CD4-positive, alpha-beta T cell (primary cell): ENCODE data around the gene MADCAM1. TPM values are rescaled to one million over a fixed set of nuclear protein-coding genes. Genes with fewer than 3 reads are reported as not detected.

Experiments used
- ATAC-seq: fragments of 200-7000 bp; cut with Tn5 transposase; one replicate; pipeline ENCODE4 v1.10.0; 2022; ENCODE audit warnings: mild to moderate bottlenecking; ENCODE audit not compliant: poor library complexity
- CTCF ChIA-PET: fragments of 350-600 bp; sonication (Branson Sonifier 250); formaldehyde crosslinking; loops from one replicate; lab custom pipeline; 2021; ENCODE audit warnings: antibody characterized with exemption, inconsistent platforms; lab: Charles Lee
- POLR2A ChIA-PET: fragments of 350-600 bp; sonication (Branson Sonifier 250); formaldehyde crosslinking; loops from one replicate; lab custom pipeline; 2021; ENCODE audit warnings: antibody characterized with exemption, inconsistent platforms; lab: Charles Lee
- DNase-seq, 14 experiments: peaks; one replicate each; pipeline ENCODE4 v3.0.0-alpha.2; 2013 to 2020; ENCODE audit warnings: mixed read lengths in 2 of 14
- H3K27ac ChIP-seq, 2 donors: one replicate each; pipeline versions ENCODE4 v1.5.1 to v1.7.0; 2013; ENCODE audit warnings: low read length in 2 of 2, low read depth in 1 of 2, mild to moderate bottlenecking in 1 of 2
- H3K27me3 ChIP-seq, 2 experiments: 1 replicate in 1 of 2; 2 replicates in 1 of 2; pipeline versions ENCODE4 v1.6.1 to v1.7.0; 2013; ENCODE audit warnings: low read length in 2 of 2, control low read depth in 1 of 2, mild to moderate bottlenecking in 1 of 2, moderate library complexity in 1 of 2; ENCODE audit not compliant: insufficient read depth in 2 of 2, control insufficient read depth in 1 of 2
- H3K36me3 ChIP-seq: one replicate; pipeline ENCODE4 v1.6.1; 2013; ENCODE audit warnings: low read length, control low read depth; ENCODE audit not compliant: insufficient read depth
- H3K4me1 ChIP-seq: one replicate; pipeline ENCODE4 v1.6.1; 2013; ENCODE audit warnings: low read length, control low read depth; ENCODE audit not compliant: insufficient read depth
- H3K4me3 ChIP-seq: one replicate; pipeline ENCODE4 v1.5.1; 2013; ENCODE audit warnings: mild to moderate bottlenecking, low read length, moderate library complexity
- H3K9me3 ChIP-seq, 2 experiments: 1 replicate in 1 of 2; 2 replicates in 1 of 2; pipeline versions ENCODE4 v1.6.1 to v1.7.0; 2013; ENCODE audit warnings: low read length in 2 of 2, mild to moderate bottlenecking in 2 of 2, control low read depth in 1 of 2, moderate library complexity in 1 of 2; ENCODE audit not compliant: control insufficient read depth in 1 of 2, insufficient read depth in 1 of 2
- H3K27ac Mint-ChIP-seq: one replicate; pipeline ENCODE4 v1.8.0; 2020; ENCODE audit warnings: mixed read lengths
- H3K27me3 Mint-ChIP-seq: one replicate; pipeline ENCODE4 v1.8.0; 2021; ENCODE audit warnings: mixed read lengths
- H3K36me3 Mint-ChIP-seq: one replicate; pipeline ENCODE4 v1.8.0; 2021; ENCODE audit warnings: low read depth, mixed read lengths
- H3K4me1 Mint-ChIP-seq: one replicate; pipeline ENCODE4 v1.8.0; 2021; ENCODE audit warnings: low read depth, mixed read lengths
- H3K4me3 Mint-ChIP-seq: one replicate; pipeline ENCODE4 v1.8.0; 2020; ENCODE audit warnings: mild to moderate bottlenecking, mixed read lengths
- H3K9me3 Mint-ChIP-seq: one replicate; pipeline ENCODE4 v1.8.0; 2020; ENCODE audit warnings: mixed read lengths
- CTCF ChIP-seq: fragments of 200-600 bp; IDR thresholded peaks from one replicate; pipeline ENCODE4 v1.8.0; 2022; ENCODE audit warnings: antibody characterized with exemption, mild to moderate bottlenecking
- intact Hi-C, 2 experiments: fragments of 100-400 bp; cut with DNase I in 1 of 2; cut with micrococcal nuclease in 1 of 2; formaldehyde crosslinking; loops; one replicate each; pipeline versions ENCODE4 v1.15.1 to v1.9.0; 2023 to 2025; cut with DNase I, micrococcal nuclease
- total RNA-seq, 174 experiments: library from RNA in 2 of 174; stranded (reverse) in 2 of 174; gene quantifications; one replicate each; pipeline ENCODE4 v1.2.3 and lab custom pipeline; 2021 to 2026

The MADCAM1 gene
- total RNA-seq, 2 experiments from 2014 or later, result 0.20 to 0.91 TPM

DNA sequence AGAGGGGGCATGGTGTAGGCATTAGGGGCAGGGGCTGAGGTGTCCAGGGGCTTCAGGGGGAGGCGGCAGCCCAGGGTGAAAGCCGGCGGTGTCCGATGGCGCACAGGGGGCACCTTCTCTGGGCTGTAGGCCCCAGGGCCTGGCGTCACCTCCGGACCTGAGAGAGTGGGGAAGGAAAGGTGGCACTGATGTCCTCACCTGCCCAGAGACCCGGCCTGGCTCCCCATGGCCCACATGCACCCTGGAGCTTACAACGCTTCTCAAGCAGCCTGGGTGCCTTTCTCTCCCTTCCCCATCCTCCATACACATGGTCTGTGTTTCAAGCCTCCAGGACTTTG is 32.1 kb upstream of the MADCAM1 start:
- Mint-ChIP-seq H3K9me3 (no peaks in the 10 kb centered on the region), H3K27ac (no peak overlapping the region), H3K4me3 (no peak overlapping the region), H3K27me3 (peaks cover 27% of the 10 kb centered on the region), H3K4me1 (peaks cover 10% of the 10 kb centered on the region), H3K36me3 (no peaks in the 10 kb centered on the region)
- H3K9me3 ChIP-seq, result peaks cover 0 to 16% of the 10 kb centered on the region in 2 experiments
- no peak overlapping the region for H3K4me3 ChIP-seq
- intact Hi-C loops, result no loop called here
- ATAC-seq, result no peak
- no peak overlapping the region for H3K27ac ChIP-seq
- no peaks in the 10 kb centered on the region for H3K36me3 ChIP-seq
- DNase-seq, result no peak
- ChIA-PET POLR2A (no interaction called here), CTCF (no interaction called here)
- peaks cover 19% of the 10 kb centered on the region for H3K4me1 ChIP-seq
- H3K27me3 ChIP-seq, result peaks cover 22 to 31% of the 10 kb centered on the region in 2 experiments
- no peak for TF ChIP-seq CTCF

DNA sequence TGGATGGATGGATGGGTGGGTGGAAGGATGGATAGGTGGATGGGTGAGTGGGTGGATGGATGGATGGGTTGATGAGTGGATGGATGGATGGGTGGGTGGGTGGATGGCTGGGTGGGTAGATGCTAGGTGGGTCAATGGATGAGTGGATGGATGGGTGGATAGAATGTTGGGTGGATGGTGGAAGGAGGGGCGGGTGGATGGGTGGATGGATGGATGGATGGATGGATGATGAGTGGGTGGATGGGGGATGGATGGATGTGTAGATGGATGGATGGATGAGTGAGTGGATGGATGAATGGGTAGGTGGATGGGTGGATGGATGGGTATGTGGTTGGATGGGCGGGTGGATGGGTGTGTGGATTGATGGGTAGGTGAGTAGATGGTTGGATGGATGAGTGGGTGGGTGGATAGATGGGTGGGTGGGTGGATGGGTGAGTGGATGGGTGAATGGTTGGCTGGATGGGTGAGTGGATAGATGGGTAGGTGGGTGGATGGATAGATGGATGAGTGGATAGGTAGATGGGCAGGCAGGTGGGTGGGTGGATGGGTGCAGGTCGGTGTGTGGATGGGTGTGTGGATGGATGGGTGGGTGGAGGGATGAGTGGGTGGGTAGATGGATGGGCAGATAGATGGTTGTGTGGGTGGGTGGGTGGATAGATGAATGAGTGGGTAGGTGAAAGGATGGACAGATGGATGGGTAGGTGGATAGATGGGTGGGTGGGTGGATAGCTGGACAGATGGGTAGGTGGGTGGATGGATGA is 31.1 kb upstream of the MADCAM1 start:
- Histone ChIP-seq H3K4me3 (no peak overlapping the region), H3K36me3 (no peaks in the 10 kb centered on the region), H3K27ac (no peak overlapping the region), H3K4me1 (peaks cover 11% of the 10 kb centered on the region), H3K9me3 (peaks cover 0 to 16% of the 10 kb centered on the region in 2 experiments), H3K27me3 (peaks cover 15 to 24% of the 10 kb centered on the region in 2 experiments)
- DNase-seq (no peak), ATAC-seq (no peak)
- Mint-ChIP-seq H3K4me1 (peaks cover 5% of the 10 kb centered on the region), H3K4me3 (no peak overlapping the region), H3K9me3 (no peaks in the 10 kb centered on the region), H3K27me3 (peaks cover 20% of the 10 kb centered on the region), H3K27ac (no peak overlapping the region), H3K36me3 (no peaks in the 10 kb centered on the region)
- TF ChIP-seq CTCF, result no peak
- intact Hi-C loops, result no loop called here
- ChIA-PET CTCF (no interaction called here), POLR2A (no interaction called here)

DNA sequence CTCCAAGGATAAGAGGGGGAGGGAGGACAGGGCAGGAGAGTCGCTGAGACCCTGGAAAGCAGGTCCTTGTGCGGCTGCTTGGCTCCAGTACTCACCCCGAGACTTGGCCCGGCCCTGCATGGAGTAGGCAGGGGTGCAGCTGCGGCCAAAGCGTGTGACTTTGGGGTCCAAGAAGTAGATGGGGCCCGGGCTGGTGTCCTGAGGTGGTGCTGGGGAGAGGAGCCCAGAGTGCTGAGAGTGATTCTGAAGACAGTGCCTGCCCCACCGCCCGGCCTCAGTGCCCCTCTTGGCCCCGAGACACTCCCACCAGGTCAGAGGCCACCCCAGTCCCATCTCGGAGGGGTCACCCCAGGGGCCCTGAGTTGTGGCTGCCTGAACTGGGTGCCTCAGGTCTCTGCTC is 28.7 kb upstream of the MADCAM1 start:
- Histone ChIP-seq H3K27me3 (peaks cover 1 to 11% of the 10 kb centered on the region in 2 experiments), H3K27ac (no peak overlapping the region), H3K4me1 (no peaks in the 10 kb centered on the region), H3K4me3 (no peak overlapping the region), H3K9me3 (peaks cover 0 to 7% of the 10 kb centered on the region in 2 experiments), H3K36me3 (no peaks in the 10 kb centered on the region)
- TF ChIP-seq CTCF, result no peak
- ATAC-seq, result no peak
- intact Hi-C loops, result no loop called here
- ChIA-PET POLR2A (no interaction called here), CTCF (no interaction called here)
- Mint-ChIP-seq H3K36me3 (no peaks in the 10 kb centered on the region), H3K4me1 (peaks cover under 1% of the 10 kb centered on the region), H3K27ac (no peak overlapping the region), H3K4me3 (no peak overlapping the region), H3K27me3 (peaks cover 8% of the 10 kb centered on the region), H3K9me3 (no peaks in the 10 kb centered on the region)
- DNase-seq, result no peak
